Stimulated activated CD8-positive, alpha-beta memory T cell treated with anti-CD3 and anti-CD28 coated beads, Interleukin-12 subunit alpha, Interleukin-12 subunit beta, amount 100 ng/mL, for 4 hours (primary cell): Measurements from ENCODE around the gene NR1I2.
A peak's percentile ranks its signal among the peaks of the same experiment; 100 is the strongest.

Experiments used
- DNase-seq: peaks from one replicate; pipeline ENCODE4 v3.0.0-alpha.2; 2020; ENCODE audit warnings: low read depth

The NR1I2 gene

GRCh38 chr3:119779731-119780383 is 2.0 kb upstream of the NR1I2 start:
- DNase-seq = no peak

DNA sequence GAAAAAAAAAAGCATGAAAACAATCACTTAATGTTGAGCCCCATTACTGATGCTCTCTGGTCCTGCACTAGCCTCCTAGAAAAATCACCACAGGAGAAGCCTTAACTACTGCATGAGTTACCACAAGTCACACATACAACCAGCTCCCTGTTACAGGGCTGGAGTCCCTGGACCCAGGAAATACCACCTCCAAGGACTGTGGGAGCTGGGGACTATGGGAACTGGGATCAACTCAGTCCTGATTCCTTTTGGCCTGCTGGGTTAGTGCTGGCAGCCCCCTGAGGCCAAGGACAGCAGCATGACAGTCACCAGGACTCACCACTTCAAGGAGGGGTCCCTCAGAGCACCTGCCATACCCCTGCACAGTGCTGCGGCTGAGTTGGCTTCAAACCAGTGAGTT is 559 bp downstream of the NR1I2 start:
- no peak for DNase-seq

DNA sequence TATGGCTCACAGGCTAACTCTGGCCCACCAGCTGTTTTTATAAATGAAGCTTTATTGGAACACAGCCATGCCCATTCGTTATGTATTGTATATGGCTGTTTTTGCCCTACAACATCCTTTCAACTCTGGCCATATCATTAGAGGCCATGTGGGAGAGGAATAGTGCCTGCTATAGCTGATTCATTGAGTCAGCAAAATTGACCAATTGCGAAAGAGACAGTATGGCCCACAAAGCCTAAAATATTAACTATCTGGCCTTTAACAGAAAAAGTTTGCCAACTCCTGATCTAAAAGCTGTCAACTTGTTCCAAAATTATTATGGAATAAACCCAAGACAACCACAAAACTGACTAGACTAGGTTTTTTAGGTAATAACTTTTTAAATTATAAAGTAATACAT is 1.4 kb downstream of the NR1I2 start:
- DNase-seq = no peak

DNA sequence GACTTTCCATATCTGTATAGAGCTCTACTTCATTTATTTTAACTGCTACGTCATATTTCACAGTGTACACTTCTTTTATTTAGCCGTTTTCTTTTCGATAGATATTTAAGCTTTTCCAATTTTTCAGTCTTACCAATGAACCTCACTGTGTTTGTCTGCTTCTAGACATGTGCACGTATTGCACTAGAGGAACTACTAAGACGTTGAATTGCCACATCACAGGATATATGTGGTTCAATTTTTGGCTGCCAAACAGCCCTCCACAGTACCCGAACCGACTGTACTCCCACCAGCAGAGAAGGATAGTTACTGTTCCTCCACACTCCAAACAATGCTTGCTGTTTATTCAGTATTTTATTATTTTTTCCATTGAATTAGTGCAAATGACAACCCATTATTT is 2.0 kb downstream of the NR1I2 start:
- no peak for DNase-seq

GRCh38 chr3:119786409-119786808 is 4.5 kb downstream of the NR1I2 start:
- DNase-seq = no peak

DNA sequence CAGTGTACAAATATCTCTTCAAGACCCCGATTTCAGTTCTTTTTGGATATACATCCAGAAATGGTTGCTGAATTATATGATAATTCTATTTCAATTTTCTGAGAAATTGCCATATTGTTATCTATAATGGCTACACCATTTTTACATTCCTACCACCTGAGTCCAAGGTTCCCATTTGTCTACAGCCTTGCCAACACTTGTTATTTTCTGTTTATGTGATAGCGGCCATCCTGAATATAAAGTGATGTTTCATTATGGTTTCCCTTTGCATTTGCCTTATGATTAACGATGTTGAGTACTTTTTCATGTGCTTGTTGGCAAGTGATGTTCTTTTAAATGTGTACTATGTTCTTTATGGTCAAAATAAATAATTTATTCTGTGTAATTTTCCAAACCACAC is 8.5 kb downstream of the NR1I2 start:
- no peak for DNase-seq

DNA sequence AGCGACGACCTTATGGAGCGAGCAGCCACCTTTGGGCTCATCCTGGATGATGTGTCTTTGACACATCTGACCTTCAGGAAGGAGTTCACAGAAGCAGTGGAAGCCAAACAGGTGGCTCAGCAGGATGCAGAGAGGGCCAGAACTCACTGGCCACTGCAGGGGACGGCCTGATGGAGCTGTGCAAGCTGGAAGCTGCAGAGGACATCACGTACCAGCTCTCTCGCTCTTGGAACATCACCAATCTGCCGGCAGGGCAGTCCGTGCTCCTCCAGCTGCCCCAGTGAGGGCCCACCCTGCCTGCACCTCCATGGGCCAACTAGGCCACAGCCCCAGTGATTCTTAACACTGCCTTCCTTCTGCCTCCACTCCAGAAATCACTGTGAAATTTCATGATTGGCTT is 10.4 kb downstream of the NR1I2 start:
- no peak for DNase-seq

DNA sequence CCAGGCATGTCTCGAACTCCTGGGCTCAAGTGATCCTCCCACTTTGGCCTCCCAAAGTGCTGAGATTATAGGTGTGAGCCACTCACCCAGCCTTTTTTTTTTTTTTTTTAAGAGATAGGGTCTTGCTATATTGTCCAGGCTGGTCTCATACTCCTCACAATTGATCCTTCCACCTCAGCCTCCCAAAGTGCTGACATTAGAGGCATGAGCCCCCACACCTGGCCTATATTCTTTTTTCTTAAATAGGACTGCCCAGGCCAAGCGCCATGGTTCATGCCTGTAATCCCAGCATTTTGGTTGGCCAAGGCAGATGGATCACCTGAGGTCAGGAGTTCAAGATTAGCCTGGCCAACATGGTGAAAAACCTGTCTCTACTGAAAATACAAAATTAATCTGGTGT is 12.5 kb downstream of the NR1I2 start:
- no peak for DNase-seq

DNA sequence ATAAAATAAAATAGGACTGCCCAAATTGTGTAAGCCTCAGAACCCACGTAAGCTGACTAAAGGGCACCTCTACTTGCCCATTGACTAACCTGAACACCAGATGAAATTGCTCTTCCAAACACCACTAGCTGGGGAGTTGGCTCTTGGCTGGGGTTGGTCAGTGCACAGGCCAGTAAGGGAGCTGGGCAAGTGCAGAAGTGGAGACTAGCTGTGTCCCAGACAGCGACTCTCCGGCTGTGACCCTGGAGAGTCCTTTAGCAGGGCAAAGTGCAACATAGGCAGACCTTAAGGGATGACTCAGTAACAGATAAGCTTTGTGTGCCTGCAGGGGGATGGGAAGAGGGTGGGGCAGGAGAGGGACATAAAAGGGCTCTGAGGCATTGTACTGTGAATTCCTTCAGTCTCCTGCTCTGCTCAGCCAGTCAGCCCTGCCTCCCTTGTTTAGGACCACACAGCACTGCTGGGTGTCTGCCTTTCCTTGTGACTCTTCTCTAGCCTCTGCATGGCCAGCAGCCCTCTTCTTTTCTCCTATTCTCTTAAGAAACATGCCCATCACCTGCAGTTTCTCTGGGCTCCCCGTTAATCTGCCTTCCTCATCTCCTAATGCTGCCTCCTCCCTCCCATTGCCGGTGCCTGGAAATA is 13.2 kb downstream of the NR1I2 start:
- DNase-seq = no peak

DNA sequence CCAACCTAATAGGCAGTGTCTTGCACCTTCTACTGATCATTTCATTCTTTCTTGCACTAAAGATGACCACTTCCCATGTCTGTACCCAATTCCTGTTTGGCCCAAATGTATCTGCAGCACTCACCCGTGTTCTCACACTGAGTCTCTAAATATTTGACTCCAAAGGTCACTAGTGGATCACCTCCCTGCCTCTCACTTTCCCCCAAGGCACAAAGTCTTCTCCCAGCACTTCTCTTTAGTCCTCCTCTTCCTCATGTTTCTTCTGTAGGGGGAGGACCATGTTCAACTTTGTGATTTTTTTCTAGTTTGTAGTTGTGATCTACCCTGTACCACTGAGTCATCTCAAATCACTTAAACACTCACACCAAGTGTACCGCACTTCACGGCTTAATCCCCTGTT is 13.9 kb downstream of the NR1I2 start:
- DNase-seq = no peak

GRCh38 chr3:119796368-119796767 is 14.5 kb downstream of the NR1I2 start:
- no peak for DNase-seq

DNA sequence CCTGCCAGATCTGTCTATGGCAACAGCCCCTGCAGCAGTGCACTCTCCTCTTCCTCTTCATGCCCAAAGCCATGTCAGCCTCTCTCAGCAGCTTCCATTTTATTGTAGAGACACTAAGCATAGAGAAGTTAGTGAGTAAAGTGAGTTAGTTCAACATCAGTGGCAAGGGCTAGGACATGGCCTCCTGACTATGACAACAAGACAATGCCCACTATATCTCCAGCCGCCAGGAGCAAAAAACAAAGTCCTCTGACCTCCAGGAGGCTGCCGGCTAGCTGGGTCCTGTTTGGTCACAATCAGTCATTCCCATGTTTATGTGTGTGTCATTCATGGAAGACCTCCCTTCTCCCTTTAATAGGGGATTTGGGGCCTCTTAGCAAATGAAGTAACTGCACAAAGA is 14.9 kb downstream of the NR1I2 start:
- no peak for DNase-seq

DNA sequence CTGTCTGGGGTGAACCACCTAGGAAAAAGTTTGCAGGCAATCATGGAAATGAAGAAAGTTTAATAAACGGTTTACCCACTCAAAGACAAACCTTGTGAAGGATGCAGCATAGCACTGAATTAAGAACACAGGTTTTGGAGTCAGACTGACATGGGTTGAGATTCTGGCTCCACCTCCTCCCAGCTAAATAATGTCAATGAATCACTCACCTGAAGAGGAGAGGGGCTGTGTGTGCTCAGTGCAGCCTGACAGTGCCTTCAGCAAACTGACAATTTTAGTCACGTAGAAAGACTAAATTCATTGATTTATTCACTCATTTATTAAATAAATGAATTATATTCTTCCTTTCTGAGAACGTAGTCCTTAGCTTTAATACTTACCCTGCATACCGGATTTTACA is 18.9 kb downstream of the NR1I2 start:
- no peak for DNase-seq

GRCh38 chr3:119808244-119808643 is 26.3 kb downstream of the NR1I2 start:
- DNase-seq = no peak

DNA sequence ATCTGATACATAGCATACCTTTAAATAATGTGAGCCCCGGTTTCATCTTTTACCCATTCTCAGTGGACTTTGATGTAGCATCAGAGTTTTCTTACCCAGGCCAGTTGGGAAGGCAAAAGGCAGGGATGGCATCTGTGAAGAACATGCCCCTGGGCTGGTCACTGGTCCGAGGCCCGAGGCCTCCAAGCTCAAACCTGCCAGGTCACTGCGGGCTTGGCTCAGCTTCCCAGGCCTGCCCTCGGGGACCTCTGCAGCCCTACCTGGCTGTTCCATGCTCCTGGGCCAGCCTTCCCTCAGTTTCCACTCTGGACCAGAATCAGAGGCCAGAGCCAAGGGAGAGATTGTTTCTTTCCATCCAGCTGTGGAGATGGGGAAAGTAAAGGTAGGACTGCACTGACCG is 26.9 kb downstream of the NR1I2 start:
- DNase-seq = no peak

GRCh38 chr3:119809249-119810017 is 27.5 kb downstream of the NR1I2 start:
- no peak for DNase-seq

GRCh38 chr3:119810018-119810435 is 28.1 kb downstream of the NR1I2 start:
- DNase-seq = peak; percentile 51

DNA sequence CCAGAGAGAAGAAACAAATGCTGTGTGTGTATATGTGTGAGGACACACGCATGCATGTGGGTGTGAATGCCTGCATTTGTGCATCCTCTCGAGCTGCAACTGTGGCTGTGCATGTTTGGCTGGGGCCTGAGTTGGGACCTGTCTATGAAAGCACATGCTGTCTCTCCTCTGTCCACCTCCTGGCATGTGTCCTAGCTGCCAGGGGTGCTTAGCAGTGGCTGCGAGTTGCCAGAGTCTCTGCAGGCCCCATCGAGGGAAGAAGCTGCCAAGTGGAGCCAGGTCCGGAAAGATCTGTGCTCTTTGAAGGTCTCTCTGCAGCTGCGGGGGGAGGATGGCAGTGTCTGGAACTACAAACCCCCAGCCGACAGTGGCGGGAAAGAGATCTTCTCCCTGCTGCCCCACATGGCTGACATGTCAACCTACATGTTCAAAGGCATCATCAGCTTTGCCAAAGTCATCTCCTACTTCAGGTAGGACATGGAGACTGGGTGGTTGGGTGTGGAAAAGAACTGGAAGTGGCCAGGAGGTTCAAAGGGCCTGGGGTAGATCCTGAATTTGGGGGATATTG is 30.7 kb downstream of the NR1I2 start:
- DNase-seq = no peak

- DNase-seq = no peak
Observed at GRCh38 chr3:119815716-119816115, 33.8 kb downstream of the NR1I2 start.

DNA sequence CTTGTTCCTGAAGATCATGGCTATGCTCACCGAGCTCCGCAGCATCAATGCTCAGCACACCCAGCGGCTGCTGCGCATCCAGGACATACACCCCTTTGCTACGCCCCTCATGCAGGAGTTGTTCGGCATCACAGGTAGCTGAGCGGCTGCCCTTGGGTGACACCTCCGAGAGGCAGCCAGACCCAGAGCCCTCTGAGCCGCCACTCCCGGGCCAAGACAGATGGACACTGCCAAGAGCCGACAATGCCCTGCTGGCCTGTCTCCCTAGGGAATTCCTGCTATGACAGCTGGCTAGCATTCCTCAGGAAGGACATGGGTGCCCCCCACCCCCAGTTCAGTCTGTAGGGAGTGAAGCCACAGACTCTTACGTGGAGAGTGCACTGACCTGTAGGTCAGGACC is 35.2 kb downstream of the NR1I2 start:
- no peak for DNase-seq

DNA sequence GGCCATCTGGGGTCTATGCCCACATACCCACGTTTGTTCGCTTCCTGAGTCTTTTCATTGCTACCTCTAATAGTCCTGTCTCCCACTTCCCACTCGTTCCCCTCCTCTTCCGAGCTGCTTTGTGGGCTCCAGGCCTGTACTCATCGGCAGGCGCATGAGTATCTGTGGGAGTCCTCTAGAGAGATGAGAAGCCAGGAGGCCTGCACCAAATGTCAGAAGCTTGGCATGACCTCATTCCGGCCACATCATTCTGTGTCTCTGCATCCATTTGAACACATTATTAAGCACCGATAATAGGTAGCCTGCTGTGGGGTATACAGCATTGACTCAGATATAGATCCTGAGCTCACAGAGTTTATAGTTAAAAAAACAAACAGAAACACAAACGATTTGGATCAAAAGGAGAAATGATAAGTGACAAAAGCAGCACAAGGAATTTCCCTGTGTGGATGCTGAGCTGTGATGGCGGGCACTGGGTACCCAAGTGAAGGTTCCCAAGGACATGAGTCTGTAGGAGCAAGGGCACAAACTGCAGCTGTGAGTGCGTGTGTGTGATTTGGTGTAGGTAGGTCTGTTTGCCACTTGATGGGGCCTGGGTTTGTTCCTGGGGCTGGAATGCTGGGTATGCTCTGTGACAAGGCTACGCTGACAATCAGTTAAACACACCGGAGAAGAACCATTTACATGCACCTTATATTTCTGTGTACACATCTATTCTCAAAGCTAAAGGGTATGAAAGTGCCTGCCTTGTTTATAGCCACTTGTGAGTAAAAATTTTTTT is 35.9 kb downstream of the NR1I2 start:
- no peak for DNase-seq

DNA sequence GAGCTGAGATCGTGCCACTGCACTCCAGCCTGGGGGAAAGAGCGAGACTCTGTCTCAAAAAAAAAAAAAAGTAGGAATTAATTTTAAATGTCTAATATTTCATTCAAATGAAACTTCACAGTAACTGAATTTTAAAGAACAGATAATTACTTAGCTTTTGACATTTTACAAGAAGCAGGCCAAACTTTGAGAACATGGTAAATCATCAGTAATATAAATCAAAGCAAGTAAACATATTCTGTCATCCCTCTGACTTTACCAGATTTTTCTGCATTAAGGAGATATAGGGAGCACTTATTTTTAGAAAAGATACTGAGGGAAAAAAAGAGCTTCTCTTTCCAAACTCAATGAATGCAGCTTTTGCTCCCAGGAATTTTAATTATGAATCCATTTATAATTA is 37.0 kb downstream of the NR1I2 start:
- DNase-seq = no peak
